Tibial nerve (tissue), 4 donors: ENCODE data around the gene RIMS1.

ENCODE experiments used
- EP300 ChIP-seq, 2 donors: sonication (generic); formaldehyde crosslinking; IDR thresholded peaks; one replicate each; pipeline ENCODE4 v1.6.1; 2017; ENCODE audit warnings: antibody characterized with exemption in 2 of 2, mild to moderate bottlenecking in 1 of 2
- POLR2A ChIP-seq, 2 donors: fragments of 450-650 bp; IDR thresholded peaks; one replicate each; pipeline ENCODE4 v1.6.1; 2017; ENCODE audit warnings: antibody characterized with exemption in 2 of 2, mild to moderate bottlenecking in 2 of 2, moderate library complexity in 2 of 2
- TF ChIP-seq, protein P1 (sequence below), 5 experiments: fragments of 200-600 bp in 3 of 5; fragments of 450-650 bp in 2 of 5; sonication (generic) in 3 of 5; IDR thresholded peaks; one replicate each; pipeline ENCODE4 v1.5.1; 2016 to 2019; ENCODE audit warnings: antibody characterized with exemption in 5 of 5, mild to moderate bottlenecking in 3 of 5, moderate library complexity in 2 of 5

DNA sequence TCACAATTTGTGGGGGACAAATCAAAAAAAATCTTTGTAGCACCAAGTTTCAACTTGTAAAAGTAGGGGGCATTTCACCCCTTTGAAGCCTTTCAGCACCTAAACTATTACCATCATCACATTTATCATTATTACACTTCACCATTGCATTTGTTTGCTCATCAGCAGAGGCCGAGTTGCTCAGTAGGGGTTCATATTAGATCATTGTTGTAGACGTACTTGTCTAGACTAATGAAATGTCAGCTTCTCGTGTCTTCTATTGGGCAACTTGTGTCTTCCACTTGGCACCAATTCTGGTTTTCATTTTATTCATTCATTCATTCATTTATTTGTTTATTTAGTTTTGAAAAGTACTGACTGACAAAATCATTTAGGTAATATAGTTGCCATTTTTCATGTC, 397.2 kb downstream of the RIMS1 start:
- TF ChIP-seq POLR2A (IDR thresholded peaks at IDR 0.05) (no peak), EP300 (IDR thresholded peaks at IDR 0.05) (no peak)
- TF ChIP-seq, protein P1, sequence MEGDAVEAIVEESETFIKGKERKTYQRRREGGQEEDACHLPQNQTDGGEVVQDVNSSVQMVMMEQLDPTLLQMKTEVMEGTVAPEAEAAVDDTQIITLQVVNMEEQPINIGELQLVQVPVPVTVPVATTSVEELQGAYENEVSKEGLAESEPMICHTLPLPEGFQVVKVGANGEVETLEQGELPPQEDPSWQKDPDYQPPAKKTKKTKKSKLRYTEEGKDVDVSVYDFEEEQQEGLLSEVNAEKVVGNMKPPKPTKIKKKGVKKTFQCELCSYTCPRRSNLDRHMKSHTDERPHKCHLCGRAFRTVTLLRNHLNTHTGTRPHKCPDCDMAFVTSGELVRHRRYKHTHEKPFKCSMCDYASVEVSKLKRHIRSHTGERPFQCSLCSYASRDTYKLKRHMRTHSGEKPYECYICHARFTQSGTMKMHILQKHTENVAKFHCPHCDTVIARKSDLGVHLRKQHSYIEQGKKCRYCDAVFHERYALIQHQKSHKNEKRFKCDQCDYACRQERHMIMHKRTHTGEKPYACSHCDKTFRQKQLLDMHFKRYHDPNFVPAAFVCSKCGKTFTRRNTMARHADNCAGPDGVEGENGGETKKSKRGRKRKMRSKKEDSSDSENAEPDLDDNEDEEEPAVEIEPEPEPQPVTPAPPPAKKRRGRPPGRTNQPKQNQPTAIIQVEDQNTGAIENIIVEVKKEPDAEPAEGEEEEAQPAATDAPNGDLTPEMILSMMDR (IDR thresholded peaks at IDR 0.05): no peak
